Esophagus squamous epithelium (tissue), 5 donors: ENCODE results near the gene CCM2. TPM values are rescaled to one million over a fixed set of nuclear protein-coding genes. Genes with fewer than 3 reads are reported as not detected.
A peak's percentile ranks its signal among the peaks of the same experiment; 100 is the strongest.
"Not testable (repeated sequence)": the region's sequence is repeated elsewhere in the genome, so short reads cannot be mapped to it uniquely, and the experiment has no call there.

ENCODE experiments used
- DNase-seq: peaks from one replicate; lab custom pipeline; 2025; lab: John Stamatoyannopoulos, UW
- H3K27ac ChIP-seq, 4 donors: fragments of 200-600 bp; sonication (generic); one replicate each; pipeline ENCODE4 v1.5.1; 2016 to 2019; ENCODE audit warnings: mild to moderate bottlenecking in 1 of 4
- H3K27me3 ChIP-seq, 4 donors: fragments of 200-600 bp; sonication (generic); 1 replicate in 3 of 4; 2 replicates in 1 of 4; pipeline versions ENCODE4 v1.5.1 to v1.6.0; 2017 to 2021; ENCODE audit warnings: antibody characterized with exemption in 1 of 4
- H3K36me3 ChIP-seq, 3 donors: fragments of 200-600 bp; sonication (generic); one replicate each; pipeline ENCODE4 v1.5.1; 2016 to 2019
- H3K4me1 ChIP-seq, 3 donors: fragments of 200-600 bp; sonication (generic); one replicate each; pipeline ENCODE4 v1.5.1; 2017 to 2019
- H3K4me3 ChIP-seq, 4 donors: fragments of 200-600 bp; sonication (generic); 1 replicate in 3 of 4; 2 replicates in 1 of 4; pipeline ENCODE4 v1.5.1; 2016 to 2019; ENCODE audit warnings: mild to moderate bottlenecking in 2 of 4, moderate library complexity in 1 of 4
- H3K9me3 ChIP-seq, 3 donors: fragments of 200-600 bp; sonication (generic); one replicate each; pipeline ENCODE4 v1.5.1; 2016 to 2019
- CTCF ChIP-seq, 6 experiments: fragments of 450-650 bp in 4 of 6; fragments of 200-600 bp in 2 of 6; sonication (generic) in 2 of 6; IDR thresholded peaks; one replicate each; pipeline ENCODE4 v1.5.1; 2016 to 2019; ENCODE audit warnings: antibody characterized with exemption in 6 of 6, mild to moderate bottlenecking in 4 of 6, moderate library complexity in 4 of 6
- POLR2A ChIP-seq, 4 donors: fragments of 450-650 bp; IDR thresholded peaks; one replicate each; pipeline ENCODE4 v1.6.1; 2017; ENCODE audit warnings: antibody characterized with exemption in 4 of 4, mild to moderate bottlenecking in 4 of 4, moderate library complexity in 3 of 4
- WGBS, 2 donors: methylation state at CpG; one replicate each; pipeline ENCODE4 v1.1.5; 2018; 5-methylcytosine and 5-hydroxymethylcytosine counted together
- intact Hi-C: fragments of 100-400 bp; cut with DNase I; formaldehyde crosslinking; loops from one replicate; pipeline ENCODE4 v1.15.0; 2022
- total RNA-seq, 4 donors: library from RNA; depleted of rRNA; stranded (reverse); fragments of >200 nt; gene quantifications; one replicate each; pipeline ENCODE4 v1.1.0, GENCODE V29; 2016
- donor health status: DM: yes; HTN: yes; CAD: no.

Gene CCM2
- total RNA-seq, 4 donors from 2014 or later, result 20.0 to 36.3 (median 24.9) TPM

- Histone ChIP-seq H3K27ac (no peak overlapping the region), H3K9me3 (no peaks in the 10 kb centered on the region)
Measured at GRCh38 chr7:44989132-44989531, 10.9 kb upstream of the CCM2 start.

GRCh38 chr7:44990109-44991023, 9.6 kb upstream of the CCM2 start:
- DNase-seq, result no peak
- Histone ChIP-seq H3K36me3 (peaks cover 0 to 1% (median 0%) of the 10 kb centered on the region in 3 donors), H3K4me1 (peaks cover 7 to 37% (median 8%) of the 10 kb centered on the region in 3 donors), H3K27me3 (no peaks in the 10 kb centered on the region), H3K9me3 (no peaks in the 10 kb centered on the region), H3K4me3 (no peak overlapping the region), H3K27ac (peak overlapping the region; percentile 17 to 53 (median 38))
- WGBS, 2 donors, result 56 to 66% methylated on average over 9 of the region's 9 CpGs
- no peak for TF ChIP-seq POLR2A (IDR thresholded peaks at IDR 0.05)
- no peak for TF ChIP-seq CTCF (IDR thresholded peaks at IDR 0.05)
- intact Hi-C loops, result no loop called here

More at GRCh38 chr7:44989132-44989531, 10.9 kb upstream of the CCM2 start:
- Histone ChIP-seq H3K4me3 (no peak overlapping the region), H3K36me3 (peaks cover 0 to 14% (median 4%) of the 10 kb centered on the region in 3 donors), H3K27me3 (no peaks in the 10 kb centered on the region), H3K4me1 (peaks cover 19 to 49% (median 20%) of the 10 kb centered on the region in 3 donors)
- no peak for TF ChIP-seq CTCF (IDR thresholded peaks at IDR 0.05)
- no peak for TF ChIP-seq POLR2A (IDR thresholded peaks at IDR 0.05)
- intact Hi-C loops, result no loop called here
- no peak for DNase-seq
- WGBS, 2 donors, result 91 to 94% methylated on average over 3 of the region's 3 CpGs

GRCh38 chr7:44992004-44992795, 7.8 kb upstream of the CCM2 start:
- H3K9me3 ChIP-seq, H3K27me3 ChIP-seq, H3K36me3 ChIP-seq, intact Hi-C loops, H3K27ac ChIP-seq, H3K4me3 ChIP-seq, DNase-seq: not testable (repeated sequence)
- WGBS, 2 donors, result 85% methylated on average over 7 to 12 of the region's 21 CpGs
- H3K4me1 ChIP-seq, result peaks cover under 1 to 24% (median 4%) of the 10 kb centered on the region in 3 donors

GRCh38 chr7:44994877-44995554, 5.0 kb upstream of the CCM2 start:
- Histone ChIP-seq H3K4me1 (peaks cover 5 to 27% (median 7%) of the 10 kb centered on the region in 3 donors), H3K27ac (no peak overlapping the region), H3K9me3 (no peaks in the 10 kb centered on the region), H3K36me3 (no peaks in the 10 kb centered on the region), H3K27me3 (no peaks in the 10 kb centered on the region), H3K4me3 (no peak overlapping the region)
- 63 to 79% methylated on average over 5 of the region's 5 CpGs for WGBS, 2 donors
- DNase-seq, result no peak
- TF ChIP-seq POLR2A (IDR thresholded peaks at IDR 0.05) (no peak), CTCF (IDR thresholded peaks at IDR 0.05) (no peak)
- intact Hi-C loops, result no loop called here
